Right ventricle myocardium inferior (tissue), 1 donor: ENCODE data around the gene HIVEP3. TPM values are rescaled to one million over a fixed set of nuclear protein-coding genes. Genes with fewer than 3 reads are reported as not detected.

Experiments
- ATAC-seq: fragments of 200-7000 bp; cut with Tn5 transposase; one replicate; pipeline ENCODE4 v1.9.1; 2020; ENCODE audit warnings: mild to moderate bottlenecking, moderate library complexity
- DNase-seq: peaks from one replicate; pipeline ENCODE4 v3.0.0; 2021; ENCODE audit errors: missing footprints
- intact Hi-C: fragments of 100-400 bp; cut with DNase I; formaldehyde crosslinking; loops from one replicate; pipeline ENCODE4 v1.11.0; 2022
- total RNA-seq: library from RNA; stranded (reverse); fragmentation: NEBNext Ultra II Directional; extraction: Animal tissue kit (Norgen Biotek cat#: 25700); gene quantifications from one replicate; pipeline ENCODE4 v1.2.1, GENCODE V29; 2021
- donor health status: DM: no; HTN: yes; CAD: no; lungs with severe emphysema.

Gene HIVEP3
- total RNA-seq, 1 donor from 2014 or later = 6.5 TPM

GRCh38 chr1:41540886-41541591 is 377.7 kb downstream of the HIVEP3 start:
- intact Hi-C loops = no loop called here
- DNase-seq (no peak), ATAC-seq (no peak)

- no peak for ATAC-seq
- intact Hi-C loops = no loop called here
- no peak for DNase-seq
Measured at GRCh38 chr1:41539999-41540398, 378.7 kb downstream of the HIVEP3 start.

GRCh38 chr1:41539418-41539805 is 379.3 kb downstream of the HIVEP3 start:
- DNase-seq (no peak), ATAC-seq (no peak)
- intact Hi-C loops = no loop called here

- intact Hi-C loops = no loop called here
- ATAC-seq (no peak), DNase-seq (no peak)
Measured at GRCh38 chr1:41538741-41539417, 379.8 kb downstream of the HIVEP3 start.

- peak; percentile 83 for DNase-seq
- intact Hi-C loops = no loop called here
- ATAC-seq = peak; percentile 65
Measured at GRCh38 chr1:41537788-41538351, 380.9 kb downstream of the HIVEP3 start.

- ATAC-seq = no peak
- intact Hi-C loops = no loop called here
- DNase-seq = no peak
Measured at GRCh38 chr1:41537251-41537650, 381.5 kb downstream of the HIVEP3 start.

GRCh38 chr1:41536361-41536802 is 382.3 kb downstream of the HIVEP3 start:
- ATAC-seq (peak; percentile 44), DNase-seq (no peak)
- intact Hi-C loops = no loop called here

GRCh38 chr1:41535716-41536115 is 383.0 kb downstream of the HIVEP3 start:
- DNase-seq = no peak
- intact Hi-C loops = no loop called here
- ATAC-seq = no peak

- DNase-seq = no peak
- ATAC-seq = no peak
- intact Hi-C loops = no loop called here
Measured at GRCh38 chr1:41535276-41535675, 383.4 kb downstream of the HIVEP3 start.

GRCh38 chr1:41534181-41535076 is 384.3 kb downstream of the HIVEP3 start:
- intact Hi-C loops = no loop called here
- ATAC-seq = no peak

GRCh38 chr1:41533731-41534080 is 385.0 kb downstream of the HIVEP3 start:
- ATAC-seq = no peak
- DNase-seq = no peak
- intact Hi-C loops = no loop called here

More at GRCh38 chr1:41534181-41535076, 384.3 kb downstream of the HIVEP3 start:
- DNase-seq = no peak

GRCh38 chr1:41533016-41533730 is 385.5 kb downstream of the HIVEP3 start:
- ATAC-seq = no peak
- DNase-seq = no peak
- intact Hi-C loops = no loop called here

- ATAC-seq (no peak), DNase-seq (no peak)
- intact Hi-C loops = no loop called here
Measured at GRCh38 chr1:41532206-41532975, 386.3 kb downstream of the HIVEP3 start.

- ATAC-seq (no peak), DNase-seq (no peak)
- intact Hi-C loops = no loop called here
Measured at GRCh38 chr1:41530411-41530810, 388.3 kb downstream of the HIVEP3 start.

GRCh38 chr1:41529621-41530395 is 388.9 kb downstream of the HIVEP3 start:
- no peak for DNase-seq
- ATAC-seq = no peak
- intact Hi-C loops = no loop called here

- intact Hi-C loops = no loop called here
- ATAC-seq (no peak), DNase-seq (no peak)
Measured at GRCh38 chr1:41528726-41529605, 389.8 kb downstream of the HIVEP3 start.
